Endothelial cell of umbilical vein (primary cell): ENCODE measurements around the gene MRPS6. TPM values are rescaled to one million over a fixed set of nuclear protein-coding genes. Genes with fewer than 3 reads are reported as not detected.
A peak's percentile ranks its signal among the peaks of the same experiment; 100 is the strongest.

ENCODE experiments used
- Bru-seq: library from RNA; stranded (reverse); fragments of 400-500 nt; gene quantifications from one replicate; lab custom pipeline; 2021; lab: Mats Ljungman, UMichigan
- BruChase-seq, 2 experiments: library from RNA; stranded (reverse); fragments of 400-500 nt; gene quantifications; one replicate each; lab custom pipeline; 2021; lab: Mats Ljungman, UMichigan
- BruUV-seq: library from RNA; stranded (reverse); fragments of 400-500 nt; replicated peaks from 2 replicates; lab custom pipeline; 2021; lab: Mats Ljungman, UMichigan
- CTCF ChIA-PET: fragments of 300-600, 350-600 bp; sonication (Branson Sonifier 250); formaldehyde crosslinking; loops from one replicate; lab custom pipeline; 2021; ENCODE audit warnings: antibody characterized with exemption, inconsistent platforms; lab: Charles Lee
- POLR2A ChIA-PET: fragments of 300-600, 350-600 bp; sonication (Branson Sonifier 250); formaldehyde crosslinking; loops from one replicate; lab custom pipeline; 2021; ENCODE audit warnings: antibody characterized with exemption, inconsistent platforms; lab: Charles Lee
- DNase-seq: peaks from one replicate; pipeline ENCODE4 v3.0.0-alpha.2; 2011; ENCODE audit warnings: low read depth, low spot score
- FAIRE-seq: peaks from 2 replicates; lab custom pipeline; 2011; peaks lifted over from hg19 to GRCh38; lab: Jason Lieb, UNC
- H2AFZ ChIP-seq: 2 replicates; pipeline ENCODE4 v1.6.0; 2012; ENCODE audit warnings: low read depth, low read length, control low read depth, inconsistent platforms
- H3K27ac ChIP-seq: 2 replicates; pipeline ENCODE4 v1.5.1; 2011; ENCODE audit warnings: low read depth, mild to moderate bottlenecking, control low read depth, low read length, moderate library complexity; ENCODE audit not compliant: insufficient read depth
- H3K27me3 ChIP-seq, 2 experiments: 2 replicates each; pipeline versions ENCODE4 v1.6.0 to v1.6.1; 2011; ENCODE audit warnings: low read length in 2 of 2, mixed read lengths in 1 of 2; ENCODE audit not compliant: control insufficient read depth in 2 of 2, insufficient read depth in 2 of 2
- H3K36me3 ChIP-seq, 2 experiments: 2 replicates in 1 of 2; 3 replicates in 1 of 2; pipeline ENCODE4 v1.5.1; 2011; ENCODE audit warnings: low read length in 2 of 2, mild to moderate bottlenecking in 1 of 2, moderate library complexity in 1 of 2; ENCODE audit not compliant: control insufficient read depth in 2 of 2, insufficient read depth in 2 of 2; ENCODE audit errors: extremely low read depth in 1 of 2
- H3K4me1 ChIP-seq: 3 replicates; pipeline ENCODE4 v1.5.1; 2011; ENCODE audit warnings: mild to moderate bottlenecking, low read length; ENCODE audit not compliant: control insufficient read depth, insufficient read depth; ENCODE audit errors: extremely low read depth
- H3K4me2 ChIP-seq: 2 replicates; pipeline ENCODE4 v1.6.1; 2011; ENCODE audit warnings: low read length, control low read depth, mixed read lengths; ENCODE audit not compliant: insufficient read depth
- H3K4me3 ChIP-seq, 3 experiments: fragments of 200-600 bp in 1 of 3; sonication (generic), shearing (Covaris generic) in 1 of 3; replicated peaks in 1 of 3; 2 replicates each; pipeline ENCODE4 v1.5.1; 2011 to 2016; ENCODE audit warnings: control low read depth in 3 of 3, low read length in 3 of 3, mild to moderate bottlenecking in 2 of 3, inconsistent platforms in 1 of 3, low read depth in 1 of 3, moderate library complexity in 1 of 3; ENCODE audit not compliant: insufficient read depth in 1 of 3
- H3K79me2 ChIP-seq: 2 replicates; pipeline ENCODE4 v1.6.0; 2012; ENCODE audit warnings: low read length, inconsistent platforms; ENCODE audit not compliant: control insufficient read depth, insufficient read depth
- H3K9ac ChIP-seq: replicated peaks from 2 replicates; pipeline ENCODE3; 2011; ENCODE audit warnings: low read length, control low read depth; ENCODE audit not compliant: insufficient read depth; ENCODE audit errors: extremely low read depth
- H3K9me1 ChIP-seq: replicated peaks from 3 replicates; pipeline ENCODE4 v1.6.0; 2011; ENCODE audit warnings: mild to moderate bottlenecking, low read length; ENCODE audit not compliant: control insufficient read depth, insufficient read depth; ENCODE audit errors: extremely low read depth
- H3K9me3 ChIP-seq: replicated peaks from 2 replicates; pipeline ENCODE4 v1.5.1; 2012; ENCODE audit warnings: low read length, inconsistent platforms; ENCODE audit not compliant: control insufficient read depth, insufficient read depth
- H4K20me1 ChIP-seq: replicated peaks from 2 replicates; pipeline ENCODE3; 2011; ENCODE audit warnings: mild to moderate bottlenecking, low read length; ENCODE audit not compliant: control insufficient read depth, insufficient read depth; ENCODE audit errors: extremely low read depth
- CTCF ChIP-seq, 2 donors: IDR thresholded peaks; 1 replicate in 1 of 2; 2 replicates in 1 of 2; pipeline ENCODE4 v1.5.1; 2011; ENCODE audit warnings: low read length in 2 of 2, mild to moderate bottlenecking in 2 of 2, moderate library complexity in 2 of 2, control low read depth in 1 of 2, inconsistent platforms in 1 of 2, low read depth in 1 of 2; ENCODE audit not compliant: insufficient read depth in 1 of 2; ENCODE audit errors: extremely low read depth in 1 of 2
- EZH2 ChIP-seq: IDR thresholded peaks from 2 replicates; pipeline ENCODE4 v1.6.1; 2012; ENCODE audit warnings: borderline replicate concordance, low read depth, mild to moderate bottlenecking, moderate library complexity, low read length, inconsistent platforms; ENCODE audit not compliant: severe bottlenecking
- FOS ChIP-seq: IDR thresholded peaks from 2 replicates; pipeline ENCODE4 v1.6.1; 2011; ENCODE audit warnings: mild to moderate bottlenecking, low read length, moderate library complexity, borderline replicate concordance; ENCODE audit not compliant: insufficient read depth
- GATA2 ChIP-seq: IDR thresholded peaks from 2 replicates; pipeline ENCODE4 v1.7.0; 2011; ENCODE audit warnings: low read depth, mild to moderate bottlenecking, moderate library complexity, mixed read lengths, low read length; ENCODE audit not compliant: insufficient read length, insufficient read depth
- JUN ChIP-seq: IDR thresholded peaks from 2 replicates; pipeline ENCODE4 v1.6.1; 2011; ENCODE audit warnings: borderline replicate concordance, low read depth; ENCODE audit not compliant: insufficient read length, insufficient read depth
- MAX ChIP-seq: IDR thresholded peaks from 2 replicates; pipeline ENCODE4 v1.6.1; 2011; ENCODE audit not compliant: insufficient read depth, insufficient read length
- MYC ChIP-seq: IDR thresholded peaks from one replicate; pipeline ENCODE4 v1.6.1; 2011; ENCODE audit warnings: mild to moderate bottlenecking, low read depth, low read length
- POLR2A ChIP-seq: IDR thresholded peaks from 2 replicates; pipeline ENCODE4 v1.6.1; 2012; ENCODE audit warnings: low read depth, mild to moderate bottlenecking, control low read depth, low read length
- POLR2AphosphoS5 ChIP-seq: IDR thresholded peaks from 2 replicates; pipeline ENCODE4 v1.6.1; 2012; ENCODE audit warnings: low read depth, mild to moderate bottlenecking, control low read depth, low read length, moderate library complexity; ENCODE audit not compliant: insufficient read depth
- dilution Hi-C: fragments of 300-500 bp; cut with MboI; formaldehyde crosslinking; loops from one replicate; pipeline ENCODE4 v1.15.0; 2019; ENCODE audit warnings: low sequenced_read_pairs; ENCODE audit not compliant: extremely low pct_ligation_motif_present
- intact Hi-C: fragments of 100-400 bp; cut with micrococcal nuclease; formaldehyde crosslinking; loops from one replicate; pipeline ENCODE4 v1.10.0; 2022
- long read RNA-seq: library from polyadenylated mRNA; stranded (forward); transcript quantifications from one replicate; pipeline ENCODE4 v2.0.0, GENCODE V29; 2021
- polyA minus RNA-seq, 3 experiments: library from RNA; depleted of rRNA, polyadenylated mRNA; stranded (reverse); fragments of >200 nt; gene quantifications; 1 replicate in 1 of 3; 2 replicates in 2 of 3; pipeline ENCODE4 v1.2.3, GENCODE V29; 2011
- polyA plus RNA-seq, 4 experiments: library from polyadenylated mRNA; depleted of rRNA in 3 of 4; stranded (reverse) in 3 of 4; unstranded in 1 of 4; fragments of >200 nt; gene quantifications; 2 replicates each; pipeline versions ENCODE4 v1.2.1 to v1.2.3, GENCODE V29; 2011 to 2012; ENCODE audit warnings: missing spikeins in 1 of 4
- total RNA-seq: library from RNA; stranded (reverse); gene quantifications from 2 replicates; pipeline ENCODE4 v1.2.3, GENCODE V29; 2021

The MRPS6 gene
- total RNA-seq (35.5 and 37.2 TPM in 2 replicates), polyA plus RNA-seq (18.0 and 19.8 TPM in 2 replicates), polyA minus RNA-seq (8.5 and 11.6 TPM in 2 replicates), Bru-seq, nascent RNA (percentile 80 among the genes with signal in this experiment), BruChase-seq, experiment 1, labeled RNA remaining after a 6-hour chase (percentile 99 among the genes with signal in this experiment), BruChase-seq, experiment 2, labeled RNA remaining after a 2-hour chase (percentile 97 among the genes with signal in this experiment)
- 19.9 and 20.6 TPM in 2 replicates for polyA plus RNA-seq (2011; cell fraction: cytosol; rRNA removed)
- 22.6 and 23.8 TPM in 2 replicates for polyA plus RNA-seq (2011; cell fraction: nucleus; rRNA removed)
- polyA plus RNA-seq (2012): 34.0 and 57.2 TPM in 2 replicates
- polyA minus RNA-seq (2011; cell fraction: cytosol; rRNA and poly(A)+ RNA removed): 8.2 TPM
- polyA minus RNA-seq (2011; cell fraction: nucleus; rRNA and poly(A)+ RNA removed): 9.6 and 15.1 TPM in 2 replicates
- long read RNA-seq, transcript MRPS6-201 (3 exons, 990 nt): major isoform, 117 of 136 reads
- long read RNA-seq, partial matches to known transcripts: 2 of 136 reads
- long read RNA-seq, other reads (novel, unspliced or antisense): 16 of 136 reads

GRCh38 chr21:34073032-34073748, at the start of gene MRPS6, which contains the start of gene SLC5A3:
MRPS6 (plus strand) TSS chr21:34073578; CDS start chr21:34073701, 123 bp downstream.
SLC5A3 (plus strand) TSS chr21:34073578; CDS start chr21:34095199, 21,621 bp downstream.
- dilution Hi-C loops: no loop called here
- no TSS peak for BruUV-seq

More at GRCh38 chr21:34073032-34073748, at the start of gene MRPS6, which contains the start of gene SLC5A3:
- Histone ChIP-seq H3K27ac (peak within 1 kb of the TSS; percentile 65), H3K27me3 (peaks cover 0 to 2% of the 10 kb centered on the region in 2 experiments), H3K4me2 (peak within 1 kb of the TSS; percentile 93), H3K36me3 (no peaks in the 10 kb centered on the region), H3K4me1 (peaks cover 10% of the 10 kb centered on the region), H4K20me1 (no peaks in the 10 kb centered on the region), H3K9me3 (no peaks in the 10 kb centered on the region), H3K9me1 (no peaks in the 10 kb centered on the region), H3K4me3 (peak within 1 kb of the TSS; percentile 79 to 83 (median 80)), H3K79me2 (peaks cover 6% of the 10 kb centered on the region), H3K9ac (peak within 1 kb of the TSS; percentile 75), H2AFZ (peak within 1 kb of the TSS; percentile 92)
- POLR2A ChIA-PET: interaction anchor here (0.5 to 1.0 kb wide), 2 partner anchors 101 to 105 kb away, joined by 4 to 8 read pairs; no protein-coding TSS in a partner anchor
- no peak for TF ChIP-seq FOS
- no peak for TF ChIP-seq JUN
- TF ChIP-seq MYC: no peak
- TF ChIP-seq POLR2AphosphoS5: peak; percentile 82
- TF ChIP-seq MAX: no peak
- no peak for TF ChIP-seq CTCF (IDR thresholded peaks at IDR 0.05; ENCODE audit: extremely low read depth in 1 of 2, insufficient read depth in 1 of 2, low read depth in 1 of 2, low read length in 2 of 2)
- TF ChIP-seq POLR2A: peak; percentile 88
- no peak for TF ChIP-seq EZH2
- TF ChIP-seq GATA2: no peak
- peak; percentile 81 for DNase-seq
- CTCF ChIA-PET: interaction anchor here (1.1 to 2.8 kb wide), 5 partner anchors 19 to 275 kb away, joined by 6 to 38 read pairs (median 12); no protein-coding TSS in a partner anchor
- intact Hi-C loops: loop anchor here (1.0 to 5.0 kb wide), 6 partner anchors 43 to 169 kb away; no protein-coding TSS in a partner anchor
- FAIRE-seq: peak; percentile 79
